Measurements from ENCODE around the gene GRK5. TPM values are rescaled to one million over a fixed set of nuclear protein-coding genes. Genes with fewer than 3 reads are reported as not detected.
A peak's percentile ranks its signal among the peaks of the same experiment; 100 is the strongest.

GRK5 gene
- total RNA-seq, 1 donor from 2014 or later, result 25.3 TPM

GRCh38 chr10:119367841-119368549 lies 160.6 kb downstream of the GRK5 start:
- intact Hi-C loops (cut with micrococcal nuclease), result no loop called here
- no peak for DNase-seq (ENCODE audit: low spot score)
- Mint-ChIP-seq H3K36me3 (ENCODE audit: low read depth) (peaks cover 4% of the 10 kb centered on the region), H3K4me3 (no peak overlapping the region), H3K27me3 (ENCODE audit: insufficient read depth) (no peaks in the 10 kb centered on the region), H3K27ac (no peak overlapping the region), H3K4me1 (ENCODE audit: low read depth) (peaks cover 26% of the 10 kb centered on the region), H3K9me3 (no peaks in the 10 kb centered on the region)

- no peak for DNase-seq (ENCODE audit: low spot score)
- Mint-ChIP-seq H3K9me3 (no peaks in the 10 kb centered on the region), H3K27me3 (ENCODE audit: insufficient read depth) (no peaks in the 10 kb centered on the region), H3K36me3 (ENCODE audit: low read depth) (peaks cover 7% of the 10 kb centered on the region), H3K4me1 (ENCODE audit: low read depth) (peaks cover 32% of the 10 kb centered on the region), H3K4me3 (no peak overlapping the region), H3K27ac (no peak overlapping the region)
- intact Hi-C loops (cut with micrococcal nuclease), result no loop called here
These were observed 161.2 kb downstream of the GRK5 start for GRCh38 chr10:119368581-119368980.

GRCh38 chr10:119368991-119369869 lies 161.9 kb downstream of the GRK5 start:
- peaks cover 7% of the 10 kb centered on the region for H3K36me3 Mint-ChIP-seq (ENCODE audit: low read depth)
- peak overlapping the region; percentile 16 for H3K27ac Mint-ChIP-seq
- no peak overlapping the region for H3K4me3 Mint-ChIP-seq
- DNase-seq (ENCODE audit: low spot score), result no peak
- no peaks in the 10 kb centered on the region for H3K9me3 Mint-ChIP-seq
- peaks cover 32% of the 10 kb centered on the region for H3K4me1 Mint-ChIP-seq (ENCODE audit: low read depth)
- intact Hi-C loops (cut with micrococcal nuclease), result no loop called here
- no peaks in the 10 kb centered on the region for H3K27me3 Mint-ChIP-seq (ENCODE audit: insufficient read depth)

- no peak for DNase-seq (ENCODE audit: low spot score)
- no peak overlapping the region for H3K4me3 Mint-ChIP-seq
- no peaks in the 10 kb centered on the region for H3K27me3 Mint-ChIP-seq (ENCODE audit: insufficient read depth)
- H3K27ac Mint-ChIP-seq, result no peak overlapping the region
- no peaks in the 10 kb centered on the region for H3K9me3 Mint-ChIP-seq
- intact Hi-C loops (cut with micrococcal nuclease), result no loop called here
- H3K4me1 Mint-ChIP-seq (ENCODE audit: low read depth), result peaks cover 40% of the 10 kb centered on the region
- H3K36me3 Mint-ChIP-seq (ENCODE audit: low read depth), result peaks cover 4% of the 10 kb centered on the region
These were observed 162.9 kb downstream of the GRK5 start for GRCh38 chr10:119370111-119370741.

- Mint-ChIP-seq H3K36me3 (ENCODE audit: low read depth) (peaks cover 8% of the 10 kb centered on the region), H3K27ac (peak overlapping the region; percentile 15), H3K9me3 (no peaks in the 10 kb centered on the region), H3K27me3 (ENCODE audit: insufficient read depth) (no peaks in the 10 kb centered on the region), H3K4me1 (ENCODE audit: low read depth) (peaks cover 43% of the 10 kb centered on the region), H3K4me3 (no peak overlapping the region)
- intact Hi-C loops (cut with micrococcal nuclease), result no loop called here
- DNase-seq (ENCODE audit: low spot score), result no peak
These were observed 163.8 kb downstream of the GRK5 start for GRCh38 chr10:119370972-119371703.

GRCh38 chr10:119371704-119372663 lies 164.6 kb downstream of the GRK5 start:
- Mint-ChIP-seq H3K27me3 (ENCODE audit: insufficient read depth) (no peaks in the 10 kb centered on the region), H3K4me3 (no peak overlapping the region), H3K4me1 (ENCODE audit: low read depth) (peaks cover 43% of the 10 kb centered on the region), H3K9me3 (no peaks in the 10 kb centered on the region), H3K27ac (peak overlapping the region; percentile 15), H3K36me3 (ENCODE audit: low read depth) (peaks cover 9% of the 10 kb centered on the region)
- no peak for DNase-seq (ENCODE audit: low spot score)
- intact Hi-C loops (cut with micrococcal nuclease), result no loop called here

- Mint-ChIP-seq H3K4me3 (no peak overlapping the region), H3K27ac (no peak overlapping the region), H3K4me1 (ENCODE audit: low read depth) (peaks cover 43% of the 10 kb centered on the region), H3K27me3 (ENCODE audit: insufficient read depth) (no peaks in the 10 kb centered on the region), H3K9me3 (no peaks in the 10 kb centered on the region), H3K36me3 (ENCODE audit: low read depth) (peaks cover 9% of the 10 kb centered on the region)
- intact Hi-C loops (cut with micrococcal nuclease), result no loop called here
- no peak for DNase-seq (ENCODE audit: low spot score)
These were observed 166.1 kb downstream of the GRK5 start for GRCh38 chr10:119373294-119374102.

- Mint-ChIP-seq H3K9me3 (no peaks in the 10 kb centered on the region), H3K27ac (no peak overlapping the region), H3K4me3 (no peak overlapping the region), H3K36me3 (ENCODE audit: low read depth) (peaks cover 9% of the 10 kb centered on the region), H3K27me3 (ENCODE audit: insufficient read depth) (no peaks in the 10 kb centered on the region), H3K4me1 (ENCODE audit: low read depth) (peaks cover 43% of the 10 kb centered on the region)
- intact Hi-C loops (cut with micrococcal nuclease), result no loop called here
- no peak for DNase-seq (ENCODE audit: low spot score)
These were observed 166.9 kb downstream of the GRK5 start for GRCh38 chr10:119374236-119374635.

- DNase-seq (ENCODE audit: low spot score), result no peak
- H3K27me3 Mint-ChIP-seq (ENCODE audit: insufficient read depth), result no peaks in the 10 kb centered on the region
- peaks cover 42% of the 10 kb centered on the region for H3K4me1 Mint-ChIP-seq (ENCODE audit: low read depth)
- no peak overlapping the region for H3K27ac Mint-ChIP-seq
- no peak overlapping the region for H3K4me3 Mint-ChIP-seq
- H3K9me3 Mint-ChIP-seq, result no peaks in the 10 kb centered on the region
- intact Hi-C loops (cut with micrococcal nuclease), result no loop called here
- H3K36me3 Mint-ChIP-seq (ENCODE audit: low read depth), result peaks cover 15% of the 10 kb centered on the region
These were observed 168.4 kb downstream of the GRK5 start for GRCh38 chr10:119375574-119376272.

- no peak overlapping the region for H3K4me3 Mint-ChIP-seq
- intact Hi-C loops (cut with micrococcal nuclease), result no loop called here
These were observed 170.1 kb downstream of the GRK5 start for GRCh38 chr10:119377451-119377957.

More at GRCh38 chr10:119377451-119377957, 170.1 kb downstream of the GRK5 start:
- Mint-ChIP-seq H3K36me3 (ENCODE audit: low read depth) (peaks cover 18% of the 10 kb centered on the region), H3K27me3 (ENCODE audit: insufficient read depth) (no peaks in the 10 kb centered on the region), H3K4me1 (ENCODE audit: low read depth) (peaks cover 36% of the 10 kb centered on the region), H3K9me3 (no peaks in the 10 kb centered on the region), H3K27ac (no peak overlapping the region)
- no peak for DNase-seq (ENCODE audit: low spot score)

Data from activated T-helper 1 cell treated with anti-CD3 and anti-CD28 coated beads, Interleukin-12 subunit alpha, Interleukin-12 subunit beta, Interleukin-2, Interleukin-4 antibody, amounts not matched to agents 30 ng/mL and 10 ng/mL and 1 ng/mL, durations not matched to agents 14 hours and 24 hours and 36 hours (primary cell).